Measurements from ENCODE around the gene CDHR3. TPM values are rescaled to one million over a fixed set of nuclear protein-coding genes. Genes with fewer than 3 reads are reported as not detected.

CDHR3 gene
- total RNA-seq, 1 experiment from 2014 or later = 6.5 TPM

DNA sequence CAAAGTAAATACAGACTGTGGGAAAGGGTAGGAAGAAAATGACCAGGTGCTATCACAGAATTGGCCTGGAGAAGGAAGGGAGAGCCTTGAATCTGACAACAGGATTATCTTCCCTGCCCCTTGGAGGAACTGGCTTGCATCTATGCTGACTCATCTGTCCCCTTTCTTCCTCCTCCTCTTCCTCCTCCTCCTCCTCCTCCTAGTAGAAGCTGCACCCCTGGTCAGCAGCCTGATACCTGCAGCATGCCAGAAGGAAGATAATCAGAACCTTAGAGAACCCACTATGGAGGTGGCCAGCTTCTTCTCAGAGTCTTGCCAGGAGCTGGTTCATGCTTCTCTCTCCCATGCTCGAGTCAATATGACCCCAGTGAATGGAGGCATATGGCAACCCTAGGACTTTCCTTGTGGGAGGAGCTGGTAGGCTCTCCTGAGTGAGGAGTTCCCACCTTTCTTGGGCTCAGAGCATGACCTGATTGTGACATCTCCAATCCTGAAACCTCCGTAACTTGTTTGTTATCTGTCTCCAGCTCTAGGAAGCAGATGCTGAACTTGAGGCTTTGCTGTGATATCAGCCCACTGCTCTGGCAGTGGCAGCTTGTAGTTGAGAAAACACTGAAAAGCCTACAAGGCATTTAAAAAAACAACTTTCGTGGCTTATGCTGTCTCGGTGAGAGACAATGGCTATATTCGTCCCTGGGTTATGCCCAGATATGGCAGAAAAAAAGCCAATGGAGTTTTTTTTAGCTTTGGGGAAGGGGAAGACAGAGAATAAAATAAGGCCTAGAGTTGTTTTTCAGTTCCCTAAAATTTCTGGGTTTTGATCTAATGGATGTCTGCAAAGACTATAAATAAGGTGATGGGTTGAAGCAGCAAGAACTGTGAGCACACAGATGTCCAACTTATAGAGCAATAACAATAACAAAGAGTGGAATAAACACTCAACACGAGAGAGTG, 60.6 kb downstream of the CDHR3 start:
- intact Hi-C loops (cut with micrococcal nuclease; ENCODE audit: unreplicated experiment) = no loop called here
- ATAC-seq = no peak
- CTCF ChIA-PET = interaction anchor here (0.9 kb wide), 1 partner anchor 367 kb away, joined by 6 read pairs; no protein-coding TSS in a partner anchor

GRCh38 chr7:106026101-106026500, 63.0 kb downstream of the CDHR3 start:
- in situ Hi-C loops (cut with HindIII; ENCODE audit: low pct_unique_long_range_greater_than_20kb, low sequenced_read_pairs) = no loop called here
- TF ChIP-seq REST (IDR thresholded peaks at IDR 0.05; ENCODE audit: insufficient read depth in 1 of 2, low read depth in 2 of 2, low read length in 1 of 2) = no peak
- no peak for TF ChIP-seq TCF7L2 (IDR thresholded peaks at IDR 0.05; ENCODE audit: low read depth, low read length)
- TF ChIP-seq, protein P1, sequence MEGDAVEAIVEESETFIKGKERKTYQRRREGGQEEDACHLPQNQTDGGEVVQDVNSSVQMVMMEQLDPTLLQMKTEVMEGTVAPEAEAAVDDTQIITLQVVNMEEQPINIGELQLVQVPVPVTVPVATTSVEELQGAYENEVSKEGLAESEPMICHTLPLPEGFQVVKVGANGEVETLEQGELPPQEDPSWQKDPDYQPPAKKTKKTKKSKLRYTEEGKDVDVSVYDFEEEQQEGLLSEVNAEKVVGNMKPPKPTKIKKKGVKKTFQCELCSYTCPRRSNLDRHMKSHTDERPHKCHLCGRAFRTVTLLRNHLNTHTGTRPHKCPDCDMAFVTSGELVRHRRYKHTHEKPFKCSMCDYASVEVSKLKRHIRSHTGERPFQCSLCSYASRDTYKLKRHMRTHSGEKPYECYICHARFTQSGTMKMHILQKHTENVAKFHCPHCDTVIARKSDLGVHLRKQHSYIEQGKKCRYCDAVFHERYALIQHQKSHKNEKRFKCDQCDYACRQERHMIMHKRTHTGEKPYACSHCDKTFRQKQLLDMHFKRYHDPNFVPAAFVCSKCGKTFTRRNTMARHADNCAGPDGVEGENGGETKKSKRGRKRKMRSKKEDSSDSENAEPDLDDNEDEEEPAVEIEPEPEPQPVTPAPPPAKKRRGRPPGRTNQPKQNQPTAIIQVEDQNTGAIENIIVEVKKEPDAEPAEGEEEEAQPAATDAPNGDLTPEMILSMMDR (IDR thresholded peaks at IDR 0.05) = no peak
- TF ChIP-seq POLR2AphosphoS5 (IDR thresholded peaks at IDR 0.05; ENCODE audit: low read depth, low read length) = no peak
- no TSS peak for BruUV-seq (replicated peaks)
- Histone ChIP-seq H3K36me3 (ENCODE audit: control insufficient read depth, insufficient read depth, low read length) (no peaks in the 10 kb centered on the region), H3K4me1 (ENCODE audit: control insufficient read depth, insufficient read depth, low read length) (no peaks in the 10 kb centered on the region; the same call in 1 of the 2 replicates), H3K9me3 (ENCODE audit: control insufficient read depth, insufficient read depth, low read depth, low read length) (no peaks in the 10 kb centered on the region), H3K27ac (ENCODE audit: low read length) (no peak overlapping the region), H3K4me3 (ENCODE audit: low read depth in 2 of 2, low read length in 2 of 2) (no peak overlapping the region), H3K27me3 (ENCODE audit: control insufficient read depth, insufficient read depth, low read length) (no peaks in the 10 kb centered on the region)
- DNase-seq (ENCODE audit: low read depth, low spot score) (no peak), ATAC-seq (no peak)
- intact Hi-C loops (cut with micrococcal nuclease; ENCODE audit: unreplicated experiment) = no loop called here
- POLR2A ChIA-PET = interaction anchor here (0.6 kb wide), 1 partner anchor 27 kb away, joined by 3 read pairs; no protein-coding TSS in a partner anchor
- CTCF ChIA-PET = interaction anchor here (0.6 kb wide), 1 partner anchor 129 kb away, joined by 3 read pairs; no protein-coding TSS in a partner anchor

More for the DNA sequence above, 60.6 kb downstream of the CDHR3 start:
- POLR2A ChIA-PET = no interaction called here
- no peaks in the 10 kb centered on the region for H3K27me3 ChIP-seq (ENCODE audit: control insufficient read depth, insufficient read depth, low read length)
- H3K36me3 ChIP-seq (ENCODE audit: control insufficient read depth, insufficient read depth, low read length) = no peaks in the 10 kb centered on the region
- no peaks in the 10 kb centered on the region; the same call in 1 of the 2 replicates for H3K4me1 ChIP-seq (ENCODE audit: control insufficient read depth, insufficient read depth, low read length)
- H3K27ac ChIP-seq (ENCODE audit: low read length) = no peak overlapping the region
- TF ChIP-seq POLR2AphosphoS5 (IDR thresholded peaks at IDR 0.05; ENCODE audit: low read depth, low read length) (no peak), TCF7L2 (IDR thresholded peaks at IDR 0.05; ENCODE audit: low read depth, low read length) (no peak), REST (IDR thresholded peaks at IDR 0.05; ENCODE audit: insufficient read depth in 1 of 2, low read depth in 2 of 2, low read length in 1 of 2) (no peak), SIN3A (IDR thresholded peaks at IDR 0.05; ENCODE audit: borderline replicate concordance, insufficient read depth, low read depth, low read length) (no peak)
- TF ChIP-seq, protein P1 (IDR thresholded peaks at IDR 0.05) = no peak
- DNase-seq (ENCODE audit: low read depth, low spot score) = no peak
- H3K9me3 ChIP-seq (ENCODE audit: control insufficient read depth, insufficient read depth, low read depth, low read length) = no peaks in the 10 kb centered on the region
- H3K4me3 ChIP-seq (ENCODE audit: low read depth in 2 of 2, low read length in 2 of 2) = no peak overlapping the region
- no TSS peak for BruUV-seq (replicated peaks)
- in situ Hi-C loops (cut with HindIII; ENCODE audit: low pct_unique_long_range_greater_than_20kb, low sequenced_read_pairs) = no loop called here

Measured in Panc1 (cell line).